Measurements from ENCODE around the gene NRN1. TPM values are rescaled to one million over a fixed set of nuclear protein-coding genes. Genes with fewer than 3 reads are reported as not detected.
"Not testable (repeated sequence)": the region's sequence is repeated elsewhere in the genome, so short reads cannot be mapped to it uniquely, and the experiment has no call there.

The NRN1 gene
- total RNA-seq, 1 donor from 2014 or later: 48.5 TPM

- H3K36me3 Mint-ChIP-seq (ENCODE audit: unreplicated experiment): no peaks in the 10 kb centered on the region
- no peaks in the 10 kb centered on the region for H3K4me1 Mint-ChIP-seq (ENCODE audit: low read depth, unreplicated experiment)
- H3K9me3 Mint-ChIP-seq (ENCODE audit: unreplicated experiment): peaks cover 2% of the 10 kb centered on the region
- no peak overlapping the region for H3K27ac Mint-ChIP-seq (ENCODE audit: unreplicated experiment)
- no peak for DNase-seq
- H3K27me3 Mint-ChIP-seq (ENCODE audit: unreplicated experiment): no peaks in the 10 kb centered on the region
- TF ChIP-seq CTCF (IDR thresholded peaks at IDR 0.05; ENCODE audit: partially characterized antibody, unreplicated experiment): no peak
- H3K4me3 Mint-ChIP-seq (ENCODE audit: unreplicated experiment): no peak overlapping the region
Observed at GRCh38 chr6:6037179-6037578, 30.5 kb upstream of the NRN1 start.

GRCh38 chr6:6033858-6034257, 27.1 kb upstream of the NRN1 start:
- Mint-ChIP-seq H3K36me3 (ENCODE audit: unreplicated experiment) (peaks cover 6% of the 10 kb centered on the region), H3K9me3 (ENCODE audit: unreplicated experiment) (peaks cover 4% of the 10 kb centered on the region), H3K27ac (ENCODE audit: unreplicated experiment) (no peak overlapping the region), H3K4me3 (ENCODE audit: unreplicated experiment) (no peak overlapping the region), H3K4me1 (ENCODE audit: low read depth, unreplicated experiment) (no peaks in the 10 kb centered on the region), H3K27me3 (ENCODE audit: unreplicated experiment) (no peaks in the 10 kb centered on the region)
- no peak for DNase-seq
- no peak for TF ChIP-seq CTCF (IDR thresholded peaks at IDR 0.05; ENCODE audit: partially characterized antibody, unreplicated experiment)

GRCh38 chr6:6026513-6027205, 19.9 kb upstream of the NRN1 start:
- no peak for DNase-seq
- no peak overlapping the region for H3K4me3 Mint-ChIP-seq (ENCODE audit: unreplicated experiment)
- H3K27me3 Mint-ChIP-seq (ENCODE audit: unreplicated experiment): peaks cover 2% of the 10 kb centered on the region
- H3K27ac Mint-ChIP-seq (ENCODE audit: unreplicated experiment): no peak overlapping the region
- peaks cover 2% of the 10 kb centered on the region for H3K9me3 Mint-ChIP-seq (ENCODE audit: unreplicated experiment)
- H3K4me1 Mint-ChIP-seq (ENCODE audit: low read depth, unreplicated experiment): peaks cover 6% of the 10 kb centered on the region
- no peak for TF ChIP-seq CTCF (IDR thresholded peaks at IDR 0.05; ENCODE audit: partially characterized antibody, unreplicated experiment)
- H3K36me3 Mint-ChIP-seq (ENCODE audit: unreplicated experiment): peaks cover 8% of the 10 kb centered on the region

- Mint-ChIP-seq H3K36me3 (ENCODE audit: unreplicated experiment) (peaks cover 11% of the 10 kb centered on the region), H3K4me3 (ENCODE audit: unreplicated experiment) (no peak overlapping the region), H3K27ac (ENCODE audit: unreplicated experiment) (no peak overlapping the region), H3K9me3 (ENCODE audit: unreplicated experiment) (peaks cover 2% of the 10 kb centered on the region), H3K27me3 (ENCODE audit: unreplicated experiment) (peaks cover 6% of the 10 kb centered on the region), H3K4me1 (ENCODE audit: low read depth, unreplicated experiment) (peaks cover 6% of the 10 kb centered on the region)
- no peak for DNase-seq
- TF ChIP-seq CTCF (IDR thresholded peaks at IDR 0.05; ENCODE audit: partially characterized antibody, unreplicated experiment): no peak
Observed at GRCh38 chr6:6025736-6026135, 19.0 kb upstream of the NRN1 start.

GRCh38 chr6:6024220-6024619, 17.5 kb upstream of the NRN1 start:
- Mint-ChIP-seq H3K27me3 (ENCODE audit: unreplicated experiment) (peaks cover 6% of the 10 kb centered on the region), H3K4me3 (ENCODE audit: unreplicated experiment) (no peak overlapping the region), H3K4me1 (ENCODE audit: low read depth, unreplicated experiment) (peaks cover 6% of the 10 kb centered on the region), H3K36me3 (ENCODE audit: unreplicated experiment) (peaks cover 4% of the 10 kb centered on the region), H3K9me3 (ENCODE audit: unreplicated experiment) (peaks cover 2% of the 10 kb centered on the region), H3K27ac (ENCODE audit: unreplicated experiment) (no peak overlapping the region)
- TF ChIP-seq CTCF (IDR thresholded peaks at IDR 0.05; ENCODE audit: partially characterized antibody, unreplicated experiment): no peak
- no peak for DNase-seq

- H3K36me3 Mint-ChIP-seq (ENCODE audit: unreplicated experiment); H3K9me3 Mint-ChIP-seq (ENCODE audit: unreplicated experiment); H3K27me3 Mint-ChIP-seq (ENCODE audit: unreplicated experiment); H3K4me3 Mint-ChIP-seq (ENCODE audit: unreplicated experiment); DNase-seq; H3K4me1 Mint-ChIP-seq (ENCODE audit: low read depth, unreplicated experiment); H3K27ac Mint-ChIP-seq (ENCODE audit: unreplicated experiment): not testable (repeated sequence)
Observed at GRCh38 chr6:6022841-6023240, 16.1 kb upstream of the NRN1 start.

All from glutamatergic neuron (in vitro differentiated cells).